H1 (cell line): Measurements from ENCODE around the gene NOXO1. TPM values are rescaled to one million over a fixed set of nuclear protein-coding genes. Genes with fewer than 3 reads are reported as not detected.

ENCODE experiments used
- CTCF ChIA-PET: fragments of 300-600 bp; sonication (Branson Sonifier 250); formaldehyde crosslinking; loops from one replicate; lab custom pipeline; 2021; ENCODE audit not compliant: partially characterized antibody; lab: Charles Lee
- POLR2A ChIA-PET: fragments of 300-600 bp; sonication (Branson Sonifier 250); formaldehyde crosslinking; loops from one replicate; lab custom pipeline; 2021; ENCODE audit warnings: inconsistent platforms; ENCODE audit not compliant: partially characterized antibody; lab: Charles Lee
- DNase-seq, 2 experiments: peaks; one replicate each; pipeline versions ENCODE4 v3.0.0 to v3.0.0-alpha.2; 2010 to 2022; ENCODE audit warnings: low spot score in 2 of 2, low read depth in 1 of 2, mixed read lengths in 1 of 2
- FAIRE-seq: peaks from 2 replicates; lab custom pipeline; 2011; peaks lifted over from hg19 to GRCh38; lab: Jason Lieb, UNC
- H2AFZ ChIP-seq: 2 replicates; pipeline ENCODE4 v1.8.1; 2012; ENCODE audit warnings: low read length, inconsistent platforms
- H2AK5ac ChIP-seq: 2 replicates; pipeline ENCODE4 v1.6.1; 2013; ENCODE audit warnings: low read depth, low read length
- H2BK120ac ChIP-seq: replicated peaks from 2 replicates; pipeline ENCODE3; 2013; ENCODE audit warnings: low read depth, low read length, inconsistent platforms
- H2BK12ac ChIP-seq: 2 replicates; pipeline ENCODE4 v1.6.1; 2013; ENCODE audit warnings: low read depth, low read length
- H2BK15ac ChIP-seq: 2 replicates; pipeline ENCODE4 v1.6.1; 2013; ENCODE audit warnings: low read length
- H2BK20ac ChIP-seq: 2 replicates; pipeline ENCODE4 v1.6.1; 2013; ENCODE audit warnings: low read length
- H2BK5ac ChIP-seq: 2 replicates; pipeline ENCODE4 v1.6.1; 2013; ENCODE audit warnings: low read depth, low read length
- H3K14ac ChIP-seq: 2 replicates; pipeline ENCODE4 v1.6.1; 2013; ENCODE audit warnings: inconsistent platforms; ENCODE audit not compliant: insufficient read length
- H3K18ac ChIP-seq: 2 replicates; pipeline ENCODE4 v1.6.1; 2013; ENCODE audit warnings: low read length; ENCODE audit errors: extremely low read depth
- H3K23ac ChIP-seq: 2 replicates; pipeline ENCODE4 v1.6.1; 2013; ENCODE audit warnings: inconsistent platforms; ENCODE audit not compliant: insufficient read length
- H3K23me2 ChIP-seq: 2 replicates; pipeline ENCODE4 v1.6.1; 2013; ENCODE audit warnings: low read depth, low read length
- H3K27ac ChIP-seq: 2 replicates; pipeline ENCODE4 v1.6.1; 2011; ENCODE audit warnings: low read depth, low read length, inconsistent platforms
- H3K27me3 ChIP-seq, 4 experiments: replicated peaks in 1 of 4; 1 replicate in 1 of 4; 2 replicates in 3 of 4; pipeline versions ENCODE4 v1.6.1 to v1.8.1; 2011 to 2013; ENCODE audit warnings: low read length in 3 of 4, mild to moderate bottlenecking in 3 of 4, inconsistent platforms in 2 of 4, mixed read lengths in 2 of 4, moderate library complexity in 1 of 4; ENCODE audit not compliant: control insufficient read depth in 3 of 4, insufficient read depth in 3 of 4; ENCODE audit errors: extremely low read depth in 1 of 4
- H3K36me3 ChIP-seq, 4 experiments: 2 replicates each; pipeline versions ENCODE4 v1.6.1 to v1.8.1; 2011 to 2013; ENCODE audit warnings: mild to moderate bottlenecking in 4 of 4, low read length in 3 of 4, moderate library complexity in 2 of 4, control low read depth in 1 of 4, inconsistent platforms in 1 of 4; ENCODE audit not compliant: insufficient read depth in 4 of 4, control insufficient read depth in 2 of 4
- H3K4ac ChIP-seq: replicated peaks from 2 replicates; pipeline ENCODE3; 2013; ENCODE audit warnings: low read length, low read depth, mixed read lengths, inconsistent platforms; ENCODE audit not compliant: insufficient read length
- H3K4me1 ChIP-seq, 4 experiments: replicated peaks in 1 of 4; 1 replicate in 1 of 4; 2 replicates in 3 of 4; pipeline versions ENCODE4 v1.6.1 to v1.8.1; 2011 to 2013; ENCODE audit warnings: low read length in 3 of 4, inconsistent platforms in 2 of 4, mixed read lengths in 1 of 4; ENCODE audit not compliant: insufficient read depth in 4 of 4, control insufficient read depth in 3 of 4
- H3K4me2 ChIP-seq, 2 experiments: 2 replicates each; pipeline versions ENCODE4 v1.6.1 to v1.8.1; 2011 to 2013; ENCODE audit warnings: low read depth in 2 of 2, low read length in 2 of 2, control low read depth in 1 of 2, inconsistent platforms in 1 of 2, mild to moderate bottlenecking in 1 of 2; ENCODE audit not compliant: insufficient read depth in 1 of 2
- H3K4me3 ChIP-seq, 4 experiments: fragments of 200-600, 300-600 bp in 1 of 4; sonication (generic), shearing (Covaris generic), sonication (Bioruptor Twin) in 1 of 4; 2 replicates each; pipeline versions ENCODE4 v1.5.1 to v1.8.1; 2011 to 2016; ENCODE audit warnings: low read length in 4 of 4, low read depth in 3 of 4, control low read depth in 2 of 4, inconsistent platforms in 2 of 4, mild to moderate bottlenecking in 2 of 4, mixed read lengths in 1 of 4, moderate library complexity in 1 of 4; ENCODE audit not compliant: insufficient read depth in 2 of 4; ENCODE audit errors: extremely low read depth in 1 of 4
- H3K56ac ChIP-seq: replicated peaks from 2 replicates; pipeline ENCODE3; 2013; ENCODE audit warnings: low read depth, mild to moderate bottlenecking, mixed read lengths, low read length, inconsistent platforms; ENCODE audit not compliant: insufficient read length
- H3K79me1 ChIP-seq: 2 replicates; pipeline ENCODE4 v1.6.1; 2013; ENCODE audit warnings: low read depth, low read length, control low read depth
- H3K79me2 ChIP-seq, 2 experiments: 2 replicates each; pipeline versions ENCODE4 v1.6.1 to v1.8.1; 2012 to 2013; ENCODE audit warnings: low read length in 2 of 2, mild to moderate bottlenecking in 2 of 2, inconsistent platforms in 1 of 2; ENCODE audit not compliant: insufficient read depth in 2 of 2, control insufficient read depth in 1 of 2
- H3K9ac ChIP-seq, 4 experiments: replicated peaks in 1 of 4; 1 replicate in 1 of 4; 2 replicates in 3 of 4; pipeline versions ENCODE4 v1.6.1 to v1.8.1; 2011 to 2013; ENCODE audit warnings: low read depth in 3 of 4, low read length in 3 of 4, control low read depth in 2 of 4, mild to moderate bottlenecking in 2 of 4, moderate library complexity in 2 of 4, inconsistent platforms in 1 of 4; ENCODE audit errors: extremely low read depth in 1 of 4
- H3K9me3 ChIP-seq, 2 experiments: 2 replicates each; pipeline versions ENCODE4 v1.6.1 to v1.8.1; 2012 to 2013; ENCODE audit warnings: mild to moderate bottlenecking in 2 of 2, moderate library complexity in 2 of 2, control low read depth in 1 of 2, inconsistent platforms in 1 of 2, low read depth in 1 of 2, low read length in 1 of 2, mixed read lengths in 1 of 2; ENCODE audit not compliant: insufficient read depth in 2 of 2
- H4K20me1 ChIP-seq, 2 experiments: replicated peaks in 1 of 2; 2 replicates each; pipeline versions ENCODE3 to v1.8.1; 2011 to 2013; ENCODE audit warnings: inconsistent platforms in 2 of 2, low read length in 2 of 2, mild to moderate bottlenecking in 1 of 2; ENCODE audit not compliant: insufficient read depth in 2 of 2, control insufficient read depth in 1 of 2
- H4K5ac ChIP-seq: 2 replicates; pipeline ENCODE4 v1.6.1; 2013; ENCODE audit warnings: low read length, low read depth, mixed read lengths, inconsistent platforms; ENCODE audit not compliant: insufficient read length
- H4K8ac ChIP-seq: 2 replicates; pipeline ENCODE4 v1.8.0; 2013; ENCODE audit warnings: mild to moderate bottlenecking, moderate library complexity, low read length, inconsistent platforms; ENCODE audit not compliant: insufficient read depth; ENCODE audit errors: extremely low read depth
- H4K91ac ChIP-seq: replicated peaks from 2 replicates; pipeline ENCODE3; 2013; ENCODE audit warnings: low read length, mixed read lengths, inconsistent platforms; ENCODE audit not compliant: insufficient read length
- ATF3 ChIP-seq: IDR thresholded peaks from 2 replicates; pipeline ENCODE4 v1.6.1; 2011; ENCODE audit warnings: low read depth, mild to moderate bottlenecking, low read length; ENCODE audit not compliant: insufficient read depth
- CBX5 ChIP-seq: fragments of 300-800, 300-1000 bp; sonication (generic); IDR thresholded peaks from 2 replicates; pipeline ENCODE4 v1.7.1; 2016; ENCODE audit warnings: antibody characterized with exemption, low read length, low read depth
- CEBPB ChIP-seq: IDR thresholded peaks from 2 replicates; pipeline ENCODE4 v1.6.1; 2012; ENCODE audit warnings: low read depth, low read length
- CREB1 ChIP-seq: IDR thresholded peaks from 2 replicates; pipeline ENCODE4 v1.6.1; 2012; ENCODE audit warnings: inconsistent platforms
- HDAC2 ChIP-seq, 2 experiments: fragments of 300-600 bp in 1 of 2; sonication (generic) in 1 of 2; IDR thresholded peaks; 2 replicates each; pipeline ENCODE4 v1.6.1; 2011 to 2012; ENCODE audit warnings: low read depth in 2 of 2, low read length in 2 of 2, mild to moderate bottlenecking in 2 of 2, moderate library complexity in 2 of 2, borderline replicate concordance in 1 of 2, inconsistent platforms in 1 of 2
- PHF8 ChIP-seq: fragments of 200-600 bp; sonication (generic); conservative IDR thresholded peaks from 2 replicates; pipeline ENCODE4 v1.7.1; 2012; ENCODE audit warnings: low read depth, mild to moderate bottlenecking, inconsistent platforms, low read length, moderate library complexity
- SAP30 ChIP-seq: fragments of 300-600 bp; sonication (generic); IDR thresholded peaks from 2 replicates; pipeline ENCODE4 v1.7.1; 2012; ENCODE audit warnings: low read length, moderate library complexity, mild to moderate bottlenecking, inconsistent platforms; ENCODE audit not compliant: insufficient read depth, insufficient replicate concordance
- TAF1 ChIP-seq: IDR thresholded peaks from 2 replicates; pipeline ENCODE4 v1.6.1; 2011; ENCODE audit warnings: mild to moderate bottlenecking, low read depth, low read length
- TAF7 ChIP-seq: optimal IDR thresholded peaks from 2 replicates; pipeline ENCODE3; 2011; ENCODE audit warnings: low read depth, mild to moderate bottlenecking, inconsistent platforms, low read length, moderate library complexity, borderline replicate concordance
- WGBS, 2 experiments: shearing (Covaris generic) in 1 of 2; methylation state at CpG; one replicate each; pipeline versions ENCODE4 v1.1.6 to v1.1.7; 2013 to 2015; ENCODE audit warnings: low lambda C conversion rate in 2 of 2, mixed read lengths in 2 of 2, inconsistent platforms in 1 of 2, low coverage in 1 of 2, missing lambda C conversion rate in 1 of 2; ENCODE audit not compliant: insufficient replicate concordance in 2 of 2, insufficient coverage in 1 of 2, insufficient read length in 1 of 2; ENCODE audit errors: extremely low coverage in 1 of 2, missing lambda C conversion rate in 1 of 2; 5-methylcytosine and 5-hydroxymethylcytosine counted together
- polyA plus RNA-seq, 7 experiments: library from polyadenylated mRNA; depleted of rRNA in 3 of 7; stranded (reverse) in 5 of 7; unstranded in 2 of 7; fragments of >200 nt in 5 of 7; fragments of 200-250 nt in 2 of 7; gene quantifications; 1 replicate in 5 of 7; 2 replicates in 1 of 7; 4 replicates in 1 of 7; pipeline versions ENCODE4 v1.2.1 to v1.2.3, GENCODE V29; 2011 to 2013; ENCODE audit warnings: missing spikeins in 2 of 7, mixed read lengths in 2 of 7
- total RNA-seq: library from RNA; stranded (reverse); fragmentation: NEBNext Ultra II Directional; extraction: Animal tissue kit (Norgen Biotek cat#: 25700); gene quantifications from 2 replicates; pipeline ENCODE4 v1.2.1, GENCODE V29; 2021

The NOXO1 gene
- total and polyA plus RNA-seq, 2 of the 8 experiments (the other 6 are each of a cell fraction or from before 2014, with no cell fraction given): 1.3 to 2.5 TPM

- H3K14ac ChIP-seq: no peak overlapping the region
- no peak for DNase-seq
- H2BK5ac ChIP-seq: no peak overlapping the region
- no peak overlapping the region for H3K4me2 ChIP-seq
- H4K91ac ChIP-seq: no peak overlapping the region
- peaks cover under 1 to 14% (median 13%) of the 10 kb centered on the region in 4 experiments; a peak in 6 of 7 replicates for H3K27me3 ChIP-seq
- peaks cover 12% of the 10 kb centered on the region; the same call in 1 of the 2 replicates for H3K79me1 ChIP-seq
- peaks cover 11 to 33% (median 22%) of the 10 kb centered on the region in 4 experiments; a peak in 7 of 8 replicates for H3K36me3 ChIP-seq
- H2BK12ac ChIP-seq: no peak overlapping the region
- H3K79me2 ChIP-seq: peaks cover 3 to 16% of the 10 kb centered on the region in 2 experiments; a peak in 2 of 4 replicates
- no peak overlapping the region for H2BK20ac ChIP-seq
- H3K9me3 ChIP-seq: no peaks in the 10 kb centered on the region
- CTCF ChIA-PET: interaction anchor here (1.3 kb wide), 1 partner anchor 29 kb away, joined by 3 read pairs; no protein-coding TSS in a partner anchor
- POLR2A ChIA-PET: interaction anchor here (1.9 to 28.2 kb wide), 2 partner anchors 12 to 29 kb away, joined by 6 to 736 read pairs; partner anchors contain the start of genes NDUFB10, RNF151, RPS2 and TBL3
- H3K4ac ChIP-seq: no peak overlapping the region
- H3K56ac ChIP-seq: no peak overlapping the region
- H3K9ac ChIP-seq: no peak overlapping the region
- H4K5ac ChIP-seq: no peak overlapping the region
- no peak for FAIRE-seq
- H4K8ac ChIP-seq: no peak overlapping the region
- no peak overlapping the region for H3K27ac ChIP-seq
- no peak overlapping the region for H3K23ac ChIP-seq
- 93% methylated on average over 32 of the region's 33 CpGs; no CpG with 5 or more reads in 1 of the 2 experiments for WGBS, 2 experiments
- H3K23me2 ChIP-seq: peaks cover 21% of the 10 kb centered on the region
- H3K4me1 ChIP-seq: peaks cover 0 to 23% (median 16%) of the 10 kb centered on the region in 4 experiments; a peak in 5 of 7 replicates
- no peak overlapping the region for H2AK5ac ChIP-seq
- no peak overlapping the region for H3K18ac ChIP-seq
- H4K20me1 ChIP-seq: peaks cover 2 to 24% of the 10 kb centered on the region in 2 experiments
- no peak overlapping the region for H2BK120ac ChIP-seq
- no peak overlapping the region for H2BK15ac ChIP-seq
- no peak overlapping the region for H2AFZ ChIP-seq
- H3K4me3 ChIP-seq: no peak overlapping the region
- no peak for TF ChIP-seq TAF1
- no peak for TF ChIP-seq CREB1
- TF ChIP-seq HDAC2 (IDR thresholded peaks at IDR 0.05; ENCODE audit: borderline replicate concordance in 1 of 2, low read depth in 2 of 2, low read length in 2 of 2): no peak
- no peak for TF ChIP-seq ATF3
- TF ChIP-seq TAF7: no peak
- TF ChIP-seq PHF8: no peak
- no peak for TF ChIP-seq CEBPB
- no peak for TF ChIP-seq CBX5
- TF ChIP-seq SAP30: no peak
Measured at GRCh38 chr16:1975432-1976215, 5.6 kb downstream of the NOXO1 start.
